NCI-H2227 (cell line): Measurements from ENCODE around the gene PEX5.
"Not testable (repeated sequence)": the region's sequence is repeated elsewhere in the genome, so short reads cannot be mapped to it uniquely, and the experiment has no call there.

ENCODE experiments used
- DNase-seq: peaks from one replicate; lab custom pipeline; 2025; ENCODE audit not compliant: unreplicated experiment; lab: John Stamatoyannopoulos, UW

Gene PEX5

GRCh38 chr12:7158781-7159609, 30.5 kb upstream of the PEX5 start:
- no peak for DNase-seq

- no peak for DNase-seq
These were observed 29.3 kb upstream of the PEX5 start for GRCh38 chr12:7160183-7160582.

DNA sequence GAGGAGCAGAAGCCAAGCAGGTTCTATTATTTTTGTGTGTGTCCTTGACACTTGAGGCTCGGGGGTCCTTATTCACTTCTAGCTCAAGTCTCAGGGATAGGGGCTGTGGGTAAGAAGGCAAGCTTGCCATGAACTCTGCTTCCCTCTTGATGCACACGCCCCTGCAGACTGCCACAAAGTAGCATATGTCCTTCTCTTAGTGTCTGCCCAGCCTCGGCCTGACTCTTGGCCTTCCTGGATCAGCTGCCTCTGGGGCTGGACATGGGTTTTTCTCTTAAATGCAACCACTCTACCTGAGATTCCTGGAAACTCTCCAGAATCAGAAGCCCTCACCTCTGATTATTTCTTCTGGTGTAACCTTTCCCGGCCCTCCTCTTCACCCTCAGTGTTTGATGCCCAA, 28.2 kb upstream of the PEX5 start:
- DNase-seq, result no peak

GRCh38 chr12:7161811-7162210, 27.7 kb upstream of the PEX5 start:
- no peak for DNase-seq

GRCh38 chr12:7162691-7163114, 26.8 kb upstream of the PEX5 start:
- DNase-seq, result peak; percentile 29

DNA sequence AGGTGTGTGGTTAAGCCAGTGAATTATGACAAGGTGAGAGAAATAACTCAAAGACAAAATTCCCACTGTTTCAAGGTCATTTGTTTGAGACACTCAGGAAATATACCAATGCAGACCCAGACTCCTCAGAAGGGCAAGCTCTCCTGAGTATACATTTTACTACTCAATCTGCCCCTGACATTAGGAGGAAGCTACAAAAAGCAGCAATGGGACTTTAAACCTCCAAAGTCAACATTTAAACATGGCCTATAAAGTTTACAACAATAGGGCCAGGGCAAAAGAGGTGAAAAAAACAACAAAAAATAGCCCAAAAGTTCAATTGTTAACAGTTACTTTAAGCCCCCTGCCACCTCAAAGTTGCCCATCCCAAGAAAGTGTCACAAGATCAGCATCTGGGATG, 19.5 kb upstream of the PEX5 start:
- no peak for DNase-seq

GRCh38 chr12:7171854-7172253, 17.6 kb upstream of the PEX5 start:
- no peak for DNase-seq

GRCh38 chr12:7175493-7175892, 14.0 kb upstream of the PEX5 start:
- DNase-seq, result no peak

GRCh38 chr12:7176595-7176994, 12.9 kb upstream of the PEX5 start:
- DNase-seq, result no peak

- no peak for DNase-seq
These were observed 11.0 kb upstream of the PEX5 start for GRCh38 chr12:7178481-7178880.

DNA sequence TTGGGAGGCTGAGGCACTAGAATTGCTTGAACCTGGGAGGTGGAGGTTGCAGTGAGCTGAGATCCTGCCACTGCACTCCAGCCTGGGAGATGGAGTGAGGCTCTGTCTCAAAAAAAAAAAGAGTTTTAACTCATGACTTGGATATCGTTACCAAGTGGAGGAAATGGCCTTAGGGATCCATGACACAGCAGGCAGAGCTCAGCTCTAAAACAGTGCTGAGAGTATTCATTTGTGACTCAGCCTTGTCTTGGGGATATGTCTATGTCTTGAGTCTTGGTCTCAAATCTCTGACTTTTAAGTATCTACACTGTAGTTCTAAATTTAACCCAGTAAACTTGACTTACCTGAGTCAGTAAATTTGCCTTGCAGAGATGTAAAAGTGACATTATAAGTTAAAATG, 8.8 kb upstream of the PEX5 start:
- DNase-seq, result no peak

DNA sequence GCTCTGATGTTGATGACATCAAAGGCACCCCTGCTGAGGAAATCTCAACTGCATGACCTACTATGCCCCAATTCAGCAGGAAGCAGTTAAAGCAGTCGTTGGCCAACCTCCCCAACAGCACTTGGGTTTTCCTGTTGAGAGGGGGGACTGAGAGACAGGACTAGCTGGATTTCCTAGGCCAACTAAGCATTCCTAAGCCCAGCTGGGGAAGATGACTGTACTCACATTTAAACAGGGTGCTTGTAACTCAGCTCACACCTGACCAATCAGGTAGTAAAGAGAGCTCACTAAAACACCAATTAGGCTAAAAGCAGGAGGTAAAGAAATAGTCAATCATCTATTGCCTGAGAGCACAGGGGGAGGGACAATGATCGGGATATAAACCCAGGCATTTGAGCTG, 3.4 kb upstream of the PEX5 start:
- not testable (repeated sequence) for DNase-seq

DNA sequence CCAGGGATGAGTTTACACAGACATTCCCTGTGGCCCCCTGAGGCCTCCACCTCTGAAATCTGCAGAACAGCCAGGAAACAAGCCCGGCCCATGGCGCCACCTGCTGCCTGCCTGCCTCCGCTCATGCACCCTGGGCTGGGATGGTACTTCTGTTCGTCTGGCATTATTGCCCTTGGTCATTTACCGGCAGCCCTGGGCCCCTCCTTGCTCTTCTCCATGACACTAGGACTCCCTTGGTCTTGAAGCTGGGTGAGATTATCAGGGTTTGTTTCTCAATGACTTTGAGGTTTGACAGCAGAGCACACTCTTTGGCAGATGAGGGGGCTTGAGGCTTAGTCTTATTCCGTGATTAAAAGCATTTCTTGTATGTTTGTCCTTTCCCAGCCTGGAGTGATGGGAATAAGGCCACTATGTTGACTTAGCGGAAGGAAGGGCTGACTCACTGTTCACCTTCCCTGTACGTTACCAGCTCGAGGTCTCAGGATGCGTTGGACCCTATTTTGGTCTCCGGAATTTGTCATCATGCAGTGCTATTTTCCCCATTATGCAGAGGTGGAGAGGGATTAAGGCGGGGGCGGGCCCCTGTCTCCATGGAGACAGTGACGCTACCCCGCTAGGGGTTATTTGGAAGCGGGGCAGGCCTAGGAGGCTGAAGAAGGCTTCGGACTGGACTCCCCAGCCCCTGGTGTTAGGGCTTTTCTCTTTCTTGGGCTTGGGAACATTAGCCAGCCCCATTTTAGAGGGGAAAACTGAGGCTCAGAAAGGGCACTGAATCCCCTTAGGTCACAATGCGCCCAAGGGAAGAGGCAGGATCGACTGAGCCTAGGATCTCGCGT, 706 bp upstream of the PEX5 start:
- DNase-seq, result peak; percentile 68

DNA sequence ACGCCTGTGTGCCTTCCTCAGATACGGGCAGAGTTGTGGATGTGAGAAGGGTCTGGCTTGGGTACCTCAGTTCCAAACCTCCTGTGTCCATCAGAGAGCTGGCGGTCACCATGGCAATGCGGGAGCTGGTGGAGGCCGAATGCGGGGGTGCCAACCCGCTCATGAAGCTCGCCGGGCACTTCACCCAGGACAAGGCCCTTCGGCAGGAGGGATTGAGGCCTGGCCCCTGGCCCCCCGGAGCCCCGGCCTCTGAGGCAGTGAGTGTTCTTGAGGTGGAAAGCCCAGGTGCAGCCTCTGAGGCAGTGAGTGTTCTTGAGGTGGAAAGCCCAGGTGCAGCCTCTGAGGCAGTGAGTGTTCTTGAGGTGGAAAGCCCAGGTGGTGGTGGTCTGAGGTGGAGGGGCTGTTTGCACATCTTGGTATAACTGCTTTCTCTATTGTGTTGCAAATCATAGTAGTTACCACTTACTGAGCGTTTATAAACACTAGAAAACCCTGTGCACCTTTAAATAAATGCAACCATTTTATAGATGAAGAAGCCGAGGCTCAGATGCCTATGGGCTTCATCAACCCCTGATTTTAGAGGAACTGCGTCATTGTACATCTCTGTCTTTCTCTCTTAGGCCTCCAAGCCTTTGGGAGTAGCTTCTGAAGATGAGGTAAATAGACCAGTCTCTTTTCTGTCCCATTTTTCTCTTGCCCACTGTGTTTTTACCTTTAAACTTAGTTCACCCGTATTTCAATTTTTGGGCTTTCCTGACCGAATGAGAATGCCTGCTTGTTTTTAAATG, 976 bp downstream of the PEX5 start:
- DNase-seq, result peak; percentile 30

- DNase-seq, result no peak
These were observed 4.2 kb downstream of the PEX5 start for GRCh38 chr12:7193674-7194073.

DNA sequence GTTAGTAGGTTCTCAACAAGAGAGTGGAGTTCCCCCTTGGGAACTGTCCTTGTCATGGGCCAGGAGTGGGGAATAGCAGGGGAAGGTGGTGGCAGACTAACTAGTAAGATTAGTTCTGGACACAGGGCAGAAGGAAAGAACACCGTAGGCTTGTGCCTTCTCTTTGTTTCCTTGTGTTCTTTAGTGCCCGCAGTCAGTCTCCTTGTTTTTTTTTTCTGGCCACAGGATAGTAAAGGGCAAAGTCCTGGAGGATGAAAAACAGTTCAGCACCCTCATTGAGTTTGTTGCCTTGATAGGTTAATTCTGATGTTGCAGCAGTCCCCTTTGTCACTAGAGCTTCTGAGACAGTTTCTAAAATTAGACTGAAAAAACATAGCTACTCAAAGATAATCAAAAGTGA, 8.4 kb downstream of the PEX5 start:
- no peak for DNase-seq

- DNase-seq, result no peak
These were observed 13.6 kb downstream of the PEX5 start for GRCh38 chr12:7203109-7203508.

DNA sequence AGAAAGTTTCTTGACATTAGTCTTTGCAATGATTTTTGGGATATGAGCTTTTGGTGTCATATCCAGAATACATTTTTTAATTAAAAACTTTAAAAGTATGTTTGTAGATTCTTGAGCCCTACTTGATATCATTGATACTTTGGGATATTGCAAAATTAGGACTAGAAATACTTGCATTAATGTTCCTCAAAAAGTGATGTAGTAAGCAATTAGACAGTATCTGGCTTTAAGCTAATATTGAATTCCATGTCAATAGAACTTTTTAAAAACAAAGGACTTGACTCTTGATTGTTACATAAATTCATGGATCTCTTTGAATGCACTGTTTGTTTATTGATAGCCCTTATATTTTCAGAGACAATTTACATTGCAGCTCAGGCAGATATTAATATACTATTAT, 15.6 kb downstream of the PEX5 start:
- no peak for DNase-seq

DNA sequence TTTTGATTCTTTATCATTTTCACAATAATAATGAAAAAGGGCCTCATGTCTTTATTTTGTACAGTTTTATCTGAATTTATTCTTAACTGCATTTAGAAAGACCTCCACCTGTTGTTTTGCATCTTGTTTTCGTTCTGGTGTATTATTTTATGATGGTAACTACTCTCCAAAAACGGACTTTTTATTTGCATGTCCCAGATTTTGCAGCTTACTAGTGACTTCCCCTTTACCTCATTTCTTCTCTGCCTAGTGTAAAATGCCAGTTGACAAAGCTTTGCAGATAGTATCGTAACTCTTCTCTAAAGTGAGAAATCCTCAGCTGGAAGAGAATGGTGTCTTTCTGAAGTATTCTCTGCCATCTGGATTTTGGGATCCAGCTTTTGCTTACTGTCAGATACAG, 17.2 kb downstream of the PEX5 start:
- no peak for DNase-seq

- no peak for DNase-seq
These were observed 18.6 kb downstream of the PEX5 start for GRCh38 chr12:7207866-7208625.

DNA sequence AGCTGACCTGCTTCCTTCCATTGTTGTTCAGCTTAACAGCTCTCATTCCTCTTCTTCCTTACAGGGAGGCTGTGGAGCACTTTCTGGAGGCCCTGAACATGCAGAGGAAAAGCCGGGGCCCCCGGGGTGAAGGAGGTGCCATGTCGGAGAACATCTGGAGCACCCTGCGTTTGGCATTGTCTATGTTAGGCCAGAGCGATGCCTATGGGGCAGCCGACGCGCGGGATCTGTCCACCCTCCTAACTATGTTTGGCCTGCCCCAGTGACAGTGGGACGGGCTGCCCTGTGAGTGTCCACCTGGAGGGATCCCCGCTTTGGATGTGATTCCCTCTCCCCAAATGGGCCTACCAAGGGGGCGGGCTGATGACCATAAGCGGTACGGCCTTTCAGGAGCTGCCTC, 20.5 kb downstream of the PEX5 start:
- DNase-seq, result no peak
